Measurements from ENCODE around the gene TMEM150A.

TMEM150A gene

GRCh38 chr2:85647823-85648526 is 45.5 kb upstream of the TMEM150A start:
- H3K36me3 ChIP-seq (ENCODE audit: low read length) = peaks cover 22% of the 10 kb centered on the region
- no peak overlapping the region for H3K27ac ChIP-seq (ENCODE audit: low read depth, low read length)
- TF ChIP-seq CTCF (IDR thresholded peaks at IDR 0.05; ENCODE audit: insufficient read depth, low read length, poor library complexity, severe bottlenecking) (no peak), EZH2phosphoT487 (conservative IDR thresholded peaks at IDR 0.05; ENCODE audit: low read length) (no peak)
- no peak overlapping the region for H2AFZ ChIP-seq (ENCODE audit: low read depth, low read length, severe bottlenecking)
- no peak overlapping the region for H3K4me3 ChIP-seq (ENCODE audit: insufficient read depth, low read length, poor library complexity, severe bottlenecking)
- H3K9me2 ChIP-seq (replicated peaks; ENCODE audit: insufficient read depth, low read length) = no peaks in the 10 kb centered on the region
- no peak overlapping the region for H3K9ac ChIP-seq (ENCODE audit: low read length)
- 0 out of 2 replicates have a peak, but pooled peaks cover 8% of the 10 kb centered on the region for H4K20me1 ChIP-seq (ENCODE audit: low read depth, low read length)
- no peak overlapping the region for H3K4me2 ChIP-seq (ENCODE audit: low read depth, low read length, poor library complexity, severe bottlenecking)
- H3K9me3 ChIP-seq (ENCODE audit: insufficient read depth, low read length) = no peaks in the 10 kb centered on the region
- no peaks in the 10 kb centered on the region for H3F3A ChIP-seq (ENCODE audit: insufficient read depth)
- no peaks in the 10 kb centered on the region for H3K27me3 ChIP-seq (ENCODE audit: low read length)
- H3K79me2 ChIP-seq (ENCODE audit: insufficient read depth, low read length) = no peaks in the 10 kb centered on the region

DNA sequence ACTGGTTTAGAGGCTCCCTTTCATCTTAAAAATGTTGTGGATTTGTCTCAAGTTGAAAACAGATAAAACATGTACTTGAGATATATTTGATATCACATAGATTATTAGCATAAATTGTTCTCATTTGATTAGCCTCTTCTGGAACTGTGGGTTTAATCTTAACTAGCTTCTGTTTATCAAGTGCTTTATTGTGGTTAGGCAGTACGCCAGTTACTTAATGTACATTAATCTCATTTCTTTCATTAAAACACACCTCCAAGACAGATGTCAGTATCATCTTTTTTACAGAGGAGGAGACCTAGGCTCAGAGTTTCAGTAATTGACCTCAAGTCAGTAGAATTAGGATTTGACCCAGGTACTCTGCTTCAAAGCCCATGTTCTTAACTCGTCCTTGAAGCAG is 43.7 kb upstream of the TMEM150A start:
- Histone ChIP-seq H3K4me2 (ENCODE audit: low read depth, low read length, poor library complexity, severe bottlenecking) (no peak overlapping the region), H2AFZ (ENCODE audit: low read depth, low read length, severe bottlenecking) (no peak overlapping the region), H3K9ac (ENCODE audit: low read length) (no peak overlapping the region), H3K9me3 (ENCODE audit: insufficient read depth, low read length) (no peaks in the 10 kb centered on the region), H3K4me3 (ENCODE audit: insufficient read depth, low read length, poor library complexity, severe bottlenecking) (no peak overlapping the region), H3K36me3 (ENCODE audit: low read length) (peaks cover 34% of the 10 kb centered on the region), H3K27me3 (ENCODE audit: low read length) (no peaks in the 10 kb centered on the region), H3F3A (ENCODE audit: insufficient read depth) (no peaks in the 10 kb centered on the region), H3K27ac (ENCODE audit: low read depth, low read length) (no peak overlapping the region), H3K9me2 (replicated peaks; ENCODE audit: insufficient read depth, low read length) (no peaks in the 10 kb centered on the region), H4K20me1 (ENCODE audit: low read depth, low read length) (0 out of 2 replicates have a peak, but pooled peaks cover 8% of the 10 kb centered on the region), H3K79me2 (ENCODE audit: insufficient read depth, low read length) (no peaks in the 10 kb centered on the region)
- TF ChIP-seq EZH2phosphoT487 (conservative IDR thresholded peaks at IDR 0.05; ENCODE audit: low read length) = no peak
- TF ChIP-seq CTCF (IDR thresholded peaks at IDR 0.05; ENCODE audit: insufficient read depth, low read length, poor library complexity, severe bottlenecking) = no peak

DNA sequence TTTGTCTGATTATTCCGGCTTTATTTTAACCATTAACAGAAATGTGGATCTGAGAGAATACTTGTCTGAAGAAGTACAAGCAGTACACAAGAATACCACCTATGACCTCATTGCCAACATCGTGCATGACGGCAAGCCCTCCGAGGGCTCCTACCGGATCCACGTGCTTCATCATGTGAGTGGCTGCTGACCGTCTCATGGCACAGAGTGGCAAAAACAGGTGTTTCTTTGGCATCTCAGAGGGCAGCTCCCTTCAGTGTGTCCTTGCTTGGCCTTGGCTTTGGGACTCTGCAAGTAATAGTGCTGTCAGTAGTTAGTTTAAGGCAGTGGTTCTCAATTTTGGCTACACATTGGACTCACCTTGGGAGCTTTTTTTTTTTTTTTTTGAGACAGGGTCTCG is 42.4 kb upstream of the TMEM150A start:
- no peak overlapping the region for H3K27ac ChIP-seq (ENCODE audit: low read depth, low read length)
- H3K4me2 ChIP-seq (ENCODE audit: low read depth, low read length, poor library complexity, severe bottlenecking) = no peak overlapping the region
- H3K36me3 ChIP-seq (ENCODE audit: low read length) = peaks cover 40% of the 10 kb centered on the region
- no peaks in the 10 kb centered on the region for H3K79me2 ChIP-seq (ENCODE audit: insufficient read depth, low read length)
- 0 out of 2 replicates have a peak, but pooled peaks cover 8% of the 10 kb centered on the region for H4K20me1 ChIP-seq (ENCODE audit: low read depth, low read length)
- H2AFZ ChIP-seq (ENCODE audit: low read depth, low read length, severe bottlenecking) = no peak overlapping the region
- H3K4me3 ChIP-seq (ENCODE audit: insufficient read depth, low read length, poor library complexity, severe bottlenecking) = no peak overlapping the region
- no peaks in the 10 kb centered on the region for H3K9me3 ChIP-seq (ENCODE audit: insufficient read depth, low read length)
- H3K9ac ChIP-seq (ENCODE audit: low read length) = no peak overlapping the region
- TF ChIP-seq EZH2phosphoT487 (conservative IDR thresholded peaks at IDR 0.05; ENCODE audit: low read length) (no peak), CTCF (IDR thresholded peaks at IDR 0.05; ENCODE audit: insufficient read depth, low read length, poor library complexity, severe bottlenecking) (no peak)
- H3K9me2 ChIP-seq (replicated peaks; ENCODE audit: insufficient read depth, low read length) = no peaks in the 10 kb centered on the region
- no peaks in the 10 kb centered on the region for H3K27me3 ChIP-seq (ENCODE audit: low read length)
- no peaks in the 10 kb centered on the region for H3F3A ChIP-seq (ENCODE audit: insufficient read depth)
